Smooth muscle cell (in vitro differentiated cells): Measurements from ENCODE around the gene GCLC. TPM values are rescaled to one million over a fixed set of nuclear protein-coding genes. Genes with fewer than 3 reads are reported as not detected.

ENCODE experiments used
- DNase-seq: peaks from one replicate; lab custom pipeline; 2025; ENCODE audit not compliant: unreplicated experiment; lab: John Stamatoyannopoulos, UW
- H2AFZ ChIP-seq: fragments of 200-600 bp; sonication (generic); 2 replicates; pipeline ENCODE4 v1.6.0; 2016; ENCODE audit warnings: antibody characterized with exemption, low read depth, mild to moderate bottlenecking
- H3F3A ChIP-seq: fragments of 200-600 bp; sonication (generic); 2 replicates; pipeline ENCODE4 v1.6.0; 2017; ENCODE audit warnings: antibody characterized with exemption, low read depth
- H3K27ac ChIP-seq: fragments of 200-600 bp; sonication (generic); 2 replicates; pipeline ENCODE4 v1.5.1; 2016; ENCODE audit warnings: low read depth, mild to moderate bottlenecking
- H3K27me3 ChIP-seq: fragments of 200-600 bp; sonication (generic); 2 replicates; pipeline ENCODE4 v1.6.1; 2016; ENCODE audit warnings: low read depth, mild to moderate bottlenecking
- H3K36me3 ChIP-seq: fragments of 200-600 bp; sonication (generic); 2 replicates; pipeline ENCODE4 v1.5.1; 2016; ENCODE audit warnings: low read depth
- H3K4me1 ChIP-seq: fragments of 200-600 bp; sonication (generic); 2 replicates; pipeline ENCODE4 v1.5.1; 2016; ENCODE audit warnings: low read depth
- H3K4me2 ChIP-seq: fragments of 200-600 bp; sonication (generic); 2 replicates; pipeline ENCODE4 v1.6.0; 2016; ENCODE audit warnings: mild to moderate bottlenecking
- H3K4me3 ChIP-seq: fragments of 200-600 bp; sonication (generic); 2 replicates; pipeline ENCODE4 v1.5.1; 2016; ENCODE audit warnings: mild to moderate bottlenecking
- H3K79me2 ChIP-seq: fragments of 200-600 bp; sonication (generic); 2 replicates; pipeline ENCODE4 v1.6.0; 2016; ENCODE audit warnings: low read depth, mild to moderate bottlenecking
- H3K9ac ChIP-seq: fragments of 200-600 bp; sonication (generic); 2 replicates; pipeline ENCODE4 v1.6.0; 2016; ENCODE audit warnings: low read depth
- H3K9me3 ChIP-seq: fragments of 200-600 bp; sonication (generic); replicated peaks from 2 replicates; pipeline ENCODE4 v1.5.1; 2016; ENCODE audit warnings: low read depth
- H4K20me1 ChIP-seq: fragments of 200-600 bp; sonication (generic); 2 replicates; pipeline ENCODE4 v1.6.0; 2016; ENCODE audit warnings: low read depth
- WGBS: methylation state at CpG from one replicate; pipeline ENCODE4 v1.1.7; 2016; ENCODE audit warnings: low lambda C conversion rate; 5-methylcytosine and 5-hydroxymethylcytosine counted together
- polyA plus RNA-seq: library from polyadenylated mRNA; unstranded; fragments of >200 nt; fragmentation: Nextera tagmentation; extraction: Ambion mirVana; gene quantifications from 2 replicates; pipeline ENCODE4 v1.2.1, GENCODE V29; 2016
- total RNA-seq: library from RNA; depleted of rRNA; stranded (reverse); fragments of >200 nt; gene quantifications from 2 replicates; pipeline ENCODE4 v1.2.3, GENCODE V29; 2014
- TF ChIP-seq, protein P1 (sequence below): fragments of 200-600 bp; sonication (generic); IDR thresholded peaks from 2 replicates; pipeline ENCODE4 v1.5.1; 2017; ENCODE audit warnings: borderline replicate concordance, mild to moderate bottlenecking, antibody characterized with exemption; ENCODE audit not compliant: insufficient read depth, poor library complexity, severe bottlenecking

The GCLC gene
- total and polyA plus RNA-seq, 2 experiments from 2014 or later, result 3.7 to 7.1 TPM

DNA sequence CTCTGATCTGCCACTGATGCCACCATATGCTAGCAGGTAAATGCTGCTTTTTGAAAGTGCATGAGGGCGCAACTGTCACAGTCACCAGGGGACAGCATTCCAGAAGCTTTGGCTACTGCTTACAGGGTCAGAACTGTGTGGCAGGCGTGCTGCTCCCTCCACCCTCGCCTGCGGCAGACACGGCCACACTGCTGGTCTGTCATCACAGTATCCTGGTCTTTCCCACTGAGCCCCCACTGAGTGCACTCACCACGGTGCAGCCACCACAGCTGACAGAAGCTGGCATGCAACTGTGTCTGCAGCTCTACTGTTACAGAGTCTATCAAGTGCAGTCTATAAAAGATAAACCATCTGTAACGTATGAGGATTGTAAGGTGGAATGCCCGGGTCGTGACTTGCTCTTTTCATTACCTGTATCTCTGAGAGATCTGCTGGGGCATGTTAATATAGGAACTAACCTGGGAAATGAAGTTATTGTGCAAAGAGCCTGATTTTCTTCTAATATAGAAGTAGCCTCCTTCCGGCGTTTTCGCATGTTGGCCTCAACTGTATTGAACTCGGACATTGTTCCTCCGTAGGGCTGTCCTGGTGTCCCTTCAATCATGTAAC lies 24.5 kb downstream of the GCLC start:
- TF ChIP-seq, protein P1, sequence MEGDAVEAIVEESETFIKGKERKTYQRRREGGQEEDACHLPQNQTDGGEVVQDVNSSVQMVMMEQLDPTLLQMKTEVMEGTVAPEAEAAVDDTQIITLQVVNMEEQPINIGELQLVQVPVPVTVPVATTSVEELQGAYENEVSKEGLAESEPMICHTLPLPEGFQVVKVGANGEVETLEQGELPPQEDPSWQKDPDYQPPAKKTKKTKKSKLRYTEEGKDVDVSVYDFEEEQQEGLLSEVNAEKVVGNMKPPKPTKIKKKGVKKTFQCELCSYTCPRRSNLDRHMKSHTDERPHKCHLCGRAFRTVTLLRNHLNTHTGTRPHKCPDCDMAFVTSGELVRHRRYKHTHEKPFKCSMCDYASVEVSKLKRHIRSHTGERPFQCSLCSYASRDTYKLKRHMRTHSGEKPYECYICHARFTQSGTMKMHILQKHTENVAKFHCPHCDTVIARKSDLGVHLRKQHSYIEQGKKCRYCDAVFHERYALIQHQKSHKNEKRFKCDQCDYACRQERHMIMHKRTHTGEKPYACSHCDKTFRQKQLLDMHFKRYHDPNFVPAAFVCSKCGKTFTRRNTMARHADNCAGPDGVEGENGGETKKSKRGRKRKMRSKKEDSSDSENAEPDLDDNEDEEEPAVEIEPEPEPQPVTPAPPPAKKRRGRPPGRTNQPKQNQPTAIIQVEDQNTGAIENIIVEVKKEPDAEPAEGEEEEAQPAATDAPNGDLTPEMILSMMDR, result no peak
- Histone ChIP-seq H3F3A (peaks cover 10% of the 10 kb centered on the region), H3K4me3 (no peak overlapping the region), H3K27me3 (no peaks in the 10 kb centered on the region), H3K27ac (no peak overlapping the region), H3K36me3 (no peaks in the 10 kb centered on the region), H2AFZ (no peak overlapping the region), H3K4me2 (no peak overlapping the region), H3K79me2 (no peaks in the 10 kb centered on the region), H3K9ac (no peak overlapping the region), H3K4me1 (peaks cover 13% of the 10 kb centered on the region), H4K20me1 (no peaks in the 10 kb centered on the region), H3K9me3 (no peaks in the 10 kb centered on the region)
- DNase-seq, result no peak
- 90% methylated on average over 14 of the region's 14 CpGs for WGBS

DNA sequence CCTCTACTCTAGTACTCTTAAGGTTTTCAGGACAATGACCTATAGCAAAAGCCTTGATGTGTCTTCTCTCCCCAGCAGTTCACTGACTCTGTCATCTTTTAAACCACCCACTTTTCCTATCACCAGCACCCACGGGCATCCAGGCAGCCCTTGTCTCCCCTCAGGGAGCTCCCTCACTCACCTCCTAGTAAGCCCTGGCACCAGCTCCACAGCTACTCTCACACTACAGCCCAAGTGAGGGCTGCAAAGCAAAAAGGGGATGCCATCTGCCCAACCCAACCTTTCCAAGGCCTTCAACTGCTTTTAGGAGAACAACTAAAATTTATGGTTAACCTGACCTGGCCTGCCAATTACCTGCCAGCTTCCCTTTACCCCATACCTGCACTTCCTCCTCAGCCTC lies 26.0 kb downstream of the GCLC start:
- TF ChIP-seq, protein P1, result no peak
- no peak overlapping the region for H2AFZ ChIP-seq
- H3F3A ChIP-seq, result no peaks in the 10 kb centered on the region
- H3K9ac ChIP-seq, result no peak overlapping the region
- no peaks in the 10 kb centered on the region for H3K9me3 ChIP-seq
- H3K4me1 ChIP-seq, result peaks cover under 1% of the 10 kb centered on the region
- H3K4me2 ChIP-seq, result no peak overlapping the region
- H3K79me2 ChIP-seq, result no peaks in the 10 kb centered on the region
- H3K27ac ChIP-seq, result no peak overlapping the region
- H4K20me1 ChIP-seq, result no peaks in the 10 kb centered on the region
- no peaks in the 10 kb centered on the region for H3K27me3 ChIP-seq
- no peak overlapping the region for H3K4me3 ChIP-seq
- H3K36me3 ChIP-seq, result no peaks in the 10 kb centered on the region
- WGBS, result 82% methylated on average over 1 of the region's 1 CpG
- DNase-seq, result no peak

GRCh38 chr6:53517021-53517420 lies 27.9 kb downstream of the GCLC start:
- TF ChIP-seq, protein P1, result no peak
- WGBS, result 20% methylated on average over 2 of the region's 2 CpGs
- Histone ChIP-seq H4K20me1 (no peaks in the 10 kb centered on the region), H3K27me3 (no peaks in the 10 kb centered on the region), H3K4me3 (no peak overlapping the region), H3K79me2 (no peaks in the 10 kb centered on the region), H2AFZ (no peak overlapping the region), H3K36me3 (no peaks in the 10 kb centered on the region), H3K9ac (no peak overlapping the region), H3K9me3 (no peaks in the 10 kb centered on the region), H3K4me1 (no peaks in the 10 kb centered on the region), H3K27ac (no peak overlapping the region), H3K4me2 (no peak overlapping the region), H3F3A (no peaks in the 10 kb centered on the region)
- DNase-seq, result no peak

- no peak for DNase-seq
- Histone ChIP-seq H3K9me3 (no peaks in the 10 kb centered on the region), H3K9ac (no peak overlapping the region), H3K36me3 (no peaks in the 10 kb centered on the region), H3K4me1 (no peaks in the 10 kb centered on the region), H3K4me2 (no peak overlapping the region), H2AFZ (no peak overlapping the region), H3K27ac (no peak overlapping the region), H4K20me1 (no peaks in the 10 kb centered on the region), H3K27me3 (no peaks in the 10 kb centered on the region), H3K79me2 (no peaks in the 10 kb centered on the region), H3F3A (no peaks in the 10 kb centered on the region), H3K4me3 (no peak overlapping the region)
- TF ChIP-seq, protein P1, result no peak
- 88% methylated on average over 3 of the region's 3 CpGs for WGBS
Observed at GRCh38 chr6:53514677-53515076, 30.2 kb downstream of the GCLC start.
